ENCODE measurements around the gene PCDHGB2. TPM values are rescaled to one million over a fixed set of nuclear protein-coding genes. Genes with fewer than 3 reads are reported as not detected.
"Not testable (repeated sequence)": the region's sequence is repeated elsewhere in the genome, so short reads cannot be mapped to it uniquely, and the experiment has no call there.

Gene PCDHGB2
- total RNA-seq: 0.50 and 0.59 TPM in 2 replicates
- long read RNA-seq: 0 reads

- TF ChIP-seq CTCF (IDR thresholded peaks at IDR 0.05): peak; percentile 9
- DNase-seq (ENCODE audit: extremely low spot score, unreplicated experiment): no peak
- no peaks in the 10 kb centered on the region for H3K27me3 Mint-ChIP-seq (ENCODE audit: unreplicated experiment)
- H3K27ac Mint-ChIP-seq (ENCODE audit: unreplicated experiment): no peak within 1 kb of the TSS
- no peak within 1 kb of the TSS for H3K4me3 Mint-ChIP-seq (ENCODE audit: unreplicated experiment)
- no peaks in the 10 kb centered on the region for H3K4me1 Mint-ChIP-seq (ENCODE audit: unreplicated experiment)
- H3K36me3 Mint-ChIP-seq (ENCODE audit: unreplicated experiment): no peaks in the 10 kb centered on the region
- peaks cover 45% of the 10 kb centered on the region for H3K9me3 Mint-ChIP-seq (ENCODE audit: unreplicated experiment)
Observed at GRCh38 chr5:141359790-141360426, at the start of gene PCDHGB2. PCDHGB2 (plus strand) TSS chr5:141359994; CDS start chr5:141360136, 142 bp downstream.

- H3K36me3 Mint-ChIP-seq (ENCODE audit: unreplicated experiment): peaks cover 81% of the 10 kb centered on the region
- peaks cover 55% of the 10 kb centered on the region for H3K9me3 Mint-ChIP-seq (ENCODE audit: unreplicated experiment)
- TF ChIP-seq CTCF (IDR thresholded peaks at IDR 0.05): no peak
- no peak for DNase-seq (ENCODE audit: extremely low spot score, unreplicated experiment)
- no peak overlapping the region for H3K27ac Mint-ChIP-seq (ENCODE audit: unreplicated experiment)
- H3K4me1 Mint-ChIP-seq (ENCODE audit: unreplicated experiment): peaks cover 1% of the 10 kb centered on the region
- H3K4me3 Mint-ChIP-seq (ENCODE audit: unreplicated experiment): no peak overlapping the region
- H3K27me3 Mint-ChIP-seq (ENCODE audit: unreplicated experiment): no peaks in the 10 kb centered on the region
Observed at GRCh38 chr5:141313711-141314110, 46.1 kb upstream of the PCDHGB2 start.

GRCh38 chr5:141316963-141317362 is 42.8 kb upstream of the PCDHGB2 start:
- not testable (repeated sequence) for H3K4me3 Mint-ChIP-seq (ENCODE audit: unreplicated experiment); H3K27ac Mint-ChIP-seq (ENCODE audit: unreplicated experiment); H3K27me3 Mint-ChIP-seq (ENCODE audit: unreplicated experiment); DNase-seq (ENCODE audit: extremely low spot score, unreplicated experiment)
- H3K4me1 Mint-ChIP-seq (ENCODE audit: unreplicated experiment): peaks cover 12% of the 10 kb centered on the region
- peaks cover 88% of the 10 kb centered on the region for H3K36me3 Mint-ChIP-seq (ENCODE audit: unreplicated experiment)
- peaks cover 62% of the 10 kb centered on the region for H3K9me3 Mint-ChIP-seq (ENCODE audit: unreplicated experiment)

- Mint-ChIP-seq H3K27me3 (ENCODE audit: unreplicated experiment) (no peaks in the 10 kb centered on the region), H3K27ac (ENCODE audit: unreplicated experiment) (no peak overlapping the region), H3K4me1 (ENCODE audit: unreplicated experiment) (peaks cover 12% of the 10 kb centered on the region), H3K4me3 (ENCODE audit: unreplicated experiment) (peak overlapping the region; percentile 98), H3K9me3 (ENCODE audit: unreplicated experiment) (peaks cover 57% of the 10 kb centered on the region), H3K36me3 (ENCODE audit: unreplicated experiment) (peaks cover 71% of the 10 kb centered on the region)
- no peak for DNase-seq (ENCODE audit: extremely low spot score, unreplicated experiment)
- no peak for TF ChIP-seq CTCF (IDR thresholded peaks at IDR 0.05)
Observed at GRCh38 chr5:141319202-141319601, 40.6 kb upstream of the PCDHGB2 start.

GRCh38 chr5:141319699-141320098 is 40.1 kb upstream of the PCDHGB2 start:
- TF ChIP-seq CTCF (IDR thresholded peaks at IDR 0.05): no peak
- H3K27ac Mint-ChIP-seq (ENCODE audit: unreplicated experiment): peak overlapping the region; percentile 100
- peak overlapping the region; percentile 98 for H3K4me3 Mint-ChIP-seq (ENCODE audit: unreplicated experiment)
- H3K9me3 Mint-ChIP-seq (ENCODE audit: unreplicated experiment): peaks cover 54% of the 10 kb centered on the region
- no peak for DNase-seq (ENCODE audit: extremely low spot score, unreplicated experiment)
- peaks cover 66% of the 10 kb centered on the region for H3K36me3 Mint-ChIP-seq (ENCODE audit: unreplicated experiment)
- peaks cover 12% of the 10 kb centered on the region for H3K4me1 Mint-ChIP-seq (ENCODE audit: unreplicated experiment)
- no peaks in the 10 kb centered on the region for H3K27me3 Mint-ChIP-seq (ENCODE audit: unreplicated experiment)
